ENCODE results near the gene ZNF181.
A peak's percentile ranks its signal among the peaks of the same experiment; 100 is the strongest.

The ZNF181 gene

GRCh38 chr19:34757441-34757840 is 23.4 kb downstream of the ZNF181 start:
- DNase-seq (ENCODE audit: low read depth in 3 of 3): no peak

DNA sequence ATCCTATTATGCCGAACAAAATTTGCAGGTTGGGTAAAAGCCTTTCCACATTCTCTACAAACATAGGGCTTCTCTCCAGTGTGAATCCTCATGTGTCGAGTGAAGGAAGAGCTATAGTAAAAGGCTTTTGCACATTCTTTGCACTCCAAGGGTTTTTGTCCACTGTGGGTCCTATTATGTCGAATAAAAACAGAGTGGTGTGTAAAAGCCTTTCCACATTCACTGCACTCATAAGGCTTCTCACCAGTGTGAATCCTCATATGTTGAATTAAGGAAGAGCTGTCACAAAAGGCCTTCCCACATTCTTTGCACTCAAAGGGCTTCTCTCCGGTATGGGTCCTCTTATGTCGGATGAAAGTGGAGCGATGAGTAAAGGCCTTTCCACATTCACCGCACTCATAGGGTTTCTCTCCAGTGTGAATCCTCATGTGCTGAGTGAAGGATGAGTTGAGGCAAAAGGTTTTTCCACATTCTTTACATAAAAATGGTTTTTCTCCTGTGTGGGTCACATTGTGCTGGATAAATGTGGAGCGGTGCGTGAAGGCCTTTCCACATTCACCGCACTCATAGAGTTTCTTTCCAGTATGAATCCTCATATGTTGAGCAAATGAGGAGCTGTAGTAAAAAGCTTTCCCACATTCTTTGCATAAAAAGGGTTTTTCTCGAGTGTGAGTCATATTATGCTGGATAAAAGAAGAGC is 25.3 kb downstream of the ZNF181 start:
- no peak for DNase-seq (ENCODE audit: low read depth in 3 of 3)

- no peak for DNase-seq (ENCODE audit: low read depth in 3 of 3)
These were observed 32.3 kb downstream of the ZNF181 start for GRCh38 chr19:34766386-34766785.

- DNase-seq (ENCODE audit: low read depth in 3 of 3): no peak
These were observed 33.9 kb downstream of the ZNF181 start for GRCh38 chr19:34767951-34768350.

GRCh38 chr19:34772697-34773554 is 38.9 kb downstream of the ZNF181 start, which contains the start of gene ZNF599:
ZNF599 (minus strand) TSS chr19:34773215; CDS start chr19:34772841, 374 bp downstream.
- DNase-seq (ENCODE audit: low read depth in 3 of 3): peak; percentile 78 to 89 (median 80)

DNA sequence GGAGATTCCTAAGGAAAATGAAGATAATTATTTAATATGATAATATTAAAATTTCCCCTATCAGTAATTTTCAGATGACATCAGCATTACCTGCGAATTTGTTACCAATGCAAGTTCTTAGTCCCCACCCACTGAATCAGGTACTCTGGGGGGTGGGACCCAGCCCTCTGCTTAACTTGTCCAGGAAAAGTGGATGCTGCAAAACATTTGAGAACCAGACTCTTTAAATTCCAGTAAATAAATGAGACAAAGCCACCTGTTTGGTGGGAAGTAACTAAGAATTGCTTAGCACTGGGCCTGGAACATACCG is 39.5 kb downstream of the ZNF181 start:
- DNase-seq (ENCODE audit: low read depth in 3 of 3): no peak

DNA sequence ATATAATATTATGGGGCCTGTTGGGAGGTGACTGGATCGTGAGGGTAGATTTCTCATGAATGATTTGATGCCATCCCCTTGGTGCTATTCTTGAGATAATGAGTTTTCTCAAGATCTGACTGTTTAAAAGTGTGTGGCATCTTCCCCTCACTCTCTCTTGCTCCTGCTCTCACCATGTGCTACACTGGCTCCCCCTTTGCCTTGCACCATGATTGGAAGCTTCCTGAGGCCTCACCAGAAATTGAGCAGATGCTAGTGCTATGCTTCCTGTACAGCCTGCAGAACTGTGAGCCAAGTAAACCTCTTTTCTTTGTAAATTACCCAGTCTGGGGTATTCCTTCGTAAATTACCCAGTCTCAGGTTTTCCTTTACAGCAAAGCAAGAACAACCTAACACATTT is 40.8 kb downstream of the ZNF181 start:
- no peak for DNase-seq (ENCODE audit: low read depth in 3 of 3)

GRCh38 chr19:34778342-34778741 is 44.3 kb downstream of the ZNF181 start:
- no peak for DNase-seq (ENCODE audit: low read depth in 3 of 3)

- no peak for DNase-seq (ENCODE audit: low read depth in 3 of 3)
These were observed 45.6 kb downstream of the ZNF181 start for GRCh38 chr19:34779652-34780051.

DNA sequence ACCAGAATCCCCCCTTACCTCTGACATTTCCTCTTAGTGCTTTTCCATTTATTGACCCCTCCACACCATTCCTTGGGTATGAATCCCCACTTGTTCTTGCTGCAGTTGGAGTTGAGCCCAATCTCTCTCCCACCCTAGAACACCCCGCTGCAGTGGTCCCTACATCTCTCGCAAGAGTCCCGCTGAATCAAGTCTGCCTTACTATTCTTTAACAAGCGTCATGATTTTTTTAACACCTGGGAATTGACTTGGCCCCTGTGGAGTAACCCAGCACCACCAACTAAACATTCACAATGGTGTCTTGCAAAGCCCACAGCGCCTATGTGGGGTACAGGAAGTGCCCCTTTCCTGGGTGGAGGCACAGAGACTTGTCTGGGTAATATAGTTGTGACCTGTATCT is 52.2 kb downstream of the ZNF181 start:
- no peak for DNase-seq (ENCODE audit: low read depth in 3 of 3)

- DNase-seq (ENCODE audit: low read depth in 3 of 3): no peak
These were observed 53.2 kb downstream of the ZNF181 start for GRCh38 chr19:34787059-34787824.

GRCh38 chr19:34788074-34788473 is 54.0 kb downstream of the ZNF181 start:
- no peak for DNase-seq (ENCODE audit: low read depth in 3 of 3)

DNA sequence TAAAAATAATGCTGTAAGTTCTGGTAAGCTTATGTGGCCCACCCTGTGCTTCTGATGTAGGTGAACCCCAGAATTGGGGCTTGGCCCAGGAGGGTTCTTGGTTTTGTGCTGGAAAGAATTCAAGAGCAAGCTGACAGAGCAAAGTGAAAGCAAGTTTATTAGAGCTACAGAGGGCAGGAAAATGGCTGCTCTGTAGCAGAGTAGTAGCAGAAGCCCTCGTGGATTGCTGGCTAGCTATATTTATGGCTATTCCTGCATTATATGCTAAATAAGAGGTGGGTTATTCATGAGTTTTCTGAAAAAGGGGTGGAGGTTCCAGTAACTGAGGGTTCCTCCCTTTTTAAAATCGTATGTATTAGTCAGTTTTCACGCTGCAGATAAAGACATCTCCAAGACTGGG is 59.5 kb downstream of the ZNF181 start:
- DNase-seq (ENCODE audit: low read depth in 3 of 3): no peak

GRCh38 chr19:34794066-34794960 is 60.3 kb downstream of the ZNF181 start:
- no peak for DNase-seq (ENCODE audit: low read depth in 3 of 3)
